Stimulated activated CD8-positive, alpha-beta memory T cell treated with anti-CD3 and anti-CD28 coated beads, Interleukin-7, amount 100 ng/mL, for 24 hours (primary cell): ENCODE measurements around the gene PIK3CG.

Experiments
- DNase-seq: peaks from one replicate; pipeline ENCODE4 v3.0.0-alpha.2; 2020; ENCODE audit warnings: low read depth

Gene PIK3CG

DNA sequence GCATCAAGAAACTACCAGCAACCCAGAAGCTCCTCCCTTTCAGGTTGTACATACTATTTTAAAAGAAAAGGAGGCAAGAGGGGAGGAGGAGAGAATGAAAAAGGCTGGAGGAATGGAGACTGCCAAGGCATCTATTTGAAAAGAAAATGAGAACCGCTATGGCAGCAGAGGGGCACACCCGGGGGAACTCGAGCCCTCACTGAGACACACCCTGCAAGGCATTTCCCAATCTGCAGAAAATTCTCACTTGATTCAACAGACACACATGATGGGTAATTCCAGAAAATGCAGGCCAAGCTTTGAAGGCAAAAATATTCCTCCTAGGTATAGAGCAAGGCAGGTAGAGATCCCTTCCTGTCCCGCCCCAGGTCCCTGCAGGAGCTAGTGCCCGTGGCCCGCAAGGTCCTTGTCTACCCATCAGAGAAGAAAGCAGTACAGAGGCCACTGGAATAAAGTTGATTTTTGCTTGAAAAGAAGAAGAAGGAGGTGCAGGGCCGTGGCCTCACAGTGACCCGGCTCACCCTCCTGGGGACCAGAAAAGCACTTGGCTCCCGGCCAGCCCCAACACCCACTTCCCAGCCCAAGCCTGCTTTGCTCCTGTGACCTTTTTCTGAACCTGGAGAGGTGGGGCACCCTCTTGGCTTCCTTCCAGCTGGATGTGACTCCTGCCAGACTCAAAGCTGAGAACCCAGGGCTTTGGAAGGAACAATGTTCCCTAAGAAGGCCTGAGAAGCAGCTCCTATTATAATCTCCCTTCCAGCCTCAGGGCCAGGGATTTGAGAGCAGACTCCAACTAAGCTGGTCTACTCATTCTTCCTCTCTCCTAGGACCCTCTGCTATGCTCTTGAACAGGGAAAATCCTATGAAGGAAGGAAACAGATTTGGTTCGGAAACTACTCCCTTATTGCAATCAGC is 6.2 kb upstream of the PIK3CG start:
- no peak for DNase-seq

DNA sequence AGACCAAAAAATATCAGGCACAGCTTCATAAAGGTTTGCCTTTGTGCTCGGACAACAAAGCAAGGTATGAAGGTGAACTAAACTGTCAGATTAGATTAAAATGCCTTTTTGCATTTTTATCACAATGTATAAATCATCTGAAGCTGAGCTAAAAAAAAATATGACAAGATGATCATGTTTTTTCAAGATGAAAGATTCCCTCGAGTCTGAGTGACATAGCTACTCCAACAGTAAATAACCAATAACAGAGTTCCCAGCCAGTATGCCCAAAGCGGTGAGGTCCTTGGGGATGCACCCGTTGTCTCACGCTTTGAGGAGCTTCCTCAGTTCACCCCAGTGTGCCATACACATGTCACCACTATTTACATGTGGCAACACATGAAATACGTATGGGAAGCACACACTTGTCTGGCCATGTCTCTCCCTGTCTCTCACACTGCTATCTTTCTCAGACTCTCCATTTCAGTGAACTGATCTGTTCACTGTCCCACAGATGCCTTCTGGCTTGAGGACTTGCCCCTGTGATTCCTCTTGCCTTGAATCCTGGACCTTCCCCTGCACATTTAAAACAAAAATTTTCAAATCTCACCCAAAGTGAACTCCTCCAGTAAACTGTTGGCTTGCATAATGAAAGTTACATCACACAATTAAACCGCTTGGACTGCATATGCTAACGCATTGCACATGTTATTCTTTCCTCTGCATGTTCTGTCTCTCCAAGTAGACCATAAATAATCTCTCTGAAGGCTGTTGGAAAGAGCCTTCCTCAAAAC is 2.6 kb upstream of the PIK3CG start:
- no peak for DNase-seq

DNA sequence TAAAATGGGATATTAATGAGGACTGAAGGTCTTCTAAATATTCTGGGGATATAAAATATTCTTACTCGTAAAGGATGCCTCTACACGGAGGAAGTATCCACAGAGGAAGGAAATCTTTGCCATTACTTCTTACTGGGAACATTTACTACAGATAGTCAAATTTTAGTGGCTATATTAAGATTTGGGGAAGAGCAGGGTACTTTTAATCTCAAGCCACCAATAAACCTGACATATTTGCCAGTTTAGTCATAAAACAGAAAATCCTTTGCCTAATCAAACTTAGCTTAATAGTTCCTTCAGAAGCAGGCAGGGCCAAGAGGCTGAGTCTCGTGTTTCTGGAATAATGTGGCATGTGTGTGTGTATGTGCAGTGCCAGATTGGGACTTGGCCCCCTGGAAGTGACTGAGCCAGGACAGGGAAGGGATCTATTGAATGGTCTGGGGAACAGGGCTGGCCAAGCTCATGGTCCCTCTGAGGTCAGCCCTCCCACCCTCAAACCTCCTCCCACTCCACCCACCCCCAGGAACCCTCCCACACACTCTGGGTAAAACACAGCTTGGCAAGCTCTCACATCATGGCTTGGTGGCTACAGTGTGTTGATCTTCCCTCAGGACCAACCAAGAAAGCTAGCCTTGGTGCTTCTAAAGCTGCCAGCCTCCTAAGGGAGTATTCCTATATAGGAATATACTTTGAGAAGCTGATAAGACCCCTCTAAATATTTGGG is 1.6 kb upstream of the PIK3CG start:
- DNase-seq: no peak

DNA sequence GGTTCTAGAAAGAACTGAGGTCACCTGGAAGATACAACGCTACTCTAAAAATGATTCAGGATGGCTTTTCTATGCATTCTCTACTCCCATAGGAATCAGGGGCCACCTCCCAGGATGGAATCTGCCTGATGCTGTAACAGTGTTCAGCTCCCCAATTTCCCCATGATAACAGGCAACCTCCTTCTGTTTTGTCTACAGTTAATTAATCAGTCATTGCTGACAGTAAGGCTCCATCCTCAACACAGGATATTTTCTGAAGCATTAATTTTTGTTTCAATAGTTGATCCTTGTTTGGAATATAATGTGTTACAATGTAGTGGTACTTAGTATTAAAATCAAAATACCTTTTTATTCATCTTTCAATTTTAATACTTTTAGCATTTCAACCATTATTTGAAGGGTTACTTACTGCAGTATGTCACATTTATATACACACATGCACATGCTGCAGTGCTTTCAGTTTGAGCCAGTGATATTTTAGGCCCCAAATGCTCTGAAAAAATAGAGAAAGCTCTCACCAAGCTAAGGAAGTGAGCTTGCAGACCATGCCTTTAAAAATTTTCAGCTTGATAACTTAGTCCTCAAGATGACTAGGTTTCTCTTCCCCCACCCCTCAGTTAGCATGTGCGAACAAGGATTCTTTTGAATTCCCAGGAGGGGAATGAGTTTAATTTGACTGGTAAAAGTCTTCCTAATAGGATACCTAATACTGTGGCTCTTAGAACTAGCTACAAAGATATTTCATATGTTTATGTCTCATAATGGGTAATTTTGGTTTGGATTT is 592 bp upstream of the PIK3CG start:
- DNase-seq: no peak

DNA sequence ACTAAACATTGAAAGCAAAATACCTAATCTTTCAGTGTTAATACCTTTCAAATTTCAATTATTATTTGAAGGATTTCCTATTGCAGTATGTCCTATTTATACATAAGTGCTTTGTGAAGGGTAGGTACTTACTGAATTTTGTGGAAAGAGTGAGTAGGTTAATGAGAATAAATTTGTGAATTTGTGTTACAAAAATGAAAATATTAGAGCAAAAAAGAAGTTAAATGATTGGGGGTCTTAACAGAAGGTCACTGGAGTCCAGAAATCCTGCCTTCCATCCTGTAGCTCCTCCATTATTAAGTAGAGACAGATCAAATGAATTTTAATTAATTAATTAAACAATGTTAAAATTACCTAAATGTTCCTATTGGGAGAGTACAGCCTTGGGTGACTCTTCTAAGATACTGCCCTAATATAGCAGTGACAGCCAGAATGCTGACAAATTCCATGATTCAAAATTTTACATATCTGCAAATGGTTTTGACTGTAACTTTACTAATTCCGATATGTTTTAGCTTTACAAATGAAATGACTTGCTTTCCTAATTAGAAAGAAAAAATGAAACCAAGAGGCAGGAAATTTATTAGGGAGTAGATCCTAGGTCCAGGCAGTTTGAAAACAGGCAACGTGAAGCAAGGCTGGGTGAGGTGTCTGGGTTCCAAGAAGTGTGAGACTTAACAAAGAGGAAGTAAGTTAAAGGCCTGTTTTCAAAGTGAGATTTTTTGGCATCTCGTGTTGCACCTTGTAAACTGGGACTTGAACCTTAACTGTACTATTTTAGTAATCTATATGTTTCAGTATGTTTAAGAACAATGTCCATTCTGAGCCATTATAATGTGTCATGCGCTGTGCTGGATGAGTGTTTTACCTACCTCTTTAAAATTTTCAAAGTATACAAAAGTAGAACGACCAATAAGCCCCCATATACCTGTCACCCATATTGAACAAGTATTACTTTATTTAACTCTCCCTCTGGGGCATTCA is 1.5 kb downstream of the PIK3CG start:
- no peak for DNase-seq

DNA sequence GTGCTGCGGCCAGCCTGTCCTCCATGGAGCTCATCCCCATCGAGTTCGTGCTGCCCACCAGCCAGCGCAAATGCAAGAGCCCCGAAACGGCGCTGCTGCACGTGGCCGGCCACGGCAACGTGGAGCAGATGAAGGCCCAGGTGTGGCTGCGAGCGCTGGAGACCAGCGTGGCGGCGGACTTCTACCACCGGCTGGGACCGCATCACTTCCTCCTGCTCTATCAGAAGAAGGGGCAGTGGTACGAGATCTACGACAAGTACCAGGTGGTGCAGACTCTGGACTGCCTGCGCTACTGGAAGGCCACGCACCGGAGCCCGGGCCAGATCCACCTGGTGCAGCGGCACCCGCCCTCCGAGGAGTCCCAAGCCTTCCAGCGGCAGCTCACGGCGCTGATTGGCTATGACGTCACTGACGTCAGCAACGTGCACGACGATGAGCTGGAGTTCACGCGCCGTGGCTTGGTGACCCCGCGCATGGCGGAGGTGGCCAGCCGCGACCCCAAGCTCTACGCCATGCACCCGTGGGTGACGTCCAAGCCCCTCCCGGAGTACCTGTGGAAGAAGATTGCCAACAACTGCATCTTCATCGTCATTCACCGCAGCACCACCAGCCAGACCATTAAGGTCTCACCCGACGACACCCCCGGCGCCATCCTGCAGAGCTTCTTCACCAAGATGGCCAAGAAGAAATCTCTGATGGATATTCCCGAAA is 2.7 kb downstream of the PIK3CG start:
- no peak for DNase-seq

DNA sequence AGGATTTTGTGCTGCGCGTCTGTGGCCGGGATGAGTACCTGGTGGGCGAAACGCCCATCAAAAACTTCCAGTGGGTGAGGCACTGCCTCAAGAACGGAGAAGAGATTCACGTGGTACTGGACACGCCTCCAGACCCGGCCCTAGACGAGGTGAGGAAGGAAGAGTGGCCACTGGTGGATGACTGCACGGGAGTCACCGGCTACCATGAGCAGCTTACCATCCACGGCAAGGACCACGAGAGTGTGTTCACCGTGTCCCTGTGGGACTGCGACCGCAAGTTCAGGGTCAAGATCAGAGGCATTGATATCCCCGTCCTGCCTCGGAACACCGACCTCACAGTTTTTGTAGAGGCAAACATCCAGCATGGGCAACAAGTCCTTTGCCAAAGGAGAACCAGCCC is 3.3 kb downstream of the PIK3CG start:
- no peak for DNase-seq

DNA sequence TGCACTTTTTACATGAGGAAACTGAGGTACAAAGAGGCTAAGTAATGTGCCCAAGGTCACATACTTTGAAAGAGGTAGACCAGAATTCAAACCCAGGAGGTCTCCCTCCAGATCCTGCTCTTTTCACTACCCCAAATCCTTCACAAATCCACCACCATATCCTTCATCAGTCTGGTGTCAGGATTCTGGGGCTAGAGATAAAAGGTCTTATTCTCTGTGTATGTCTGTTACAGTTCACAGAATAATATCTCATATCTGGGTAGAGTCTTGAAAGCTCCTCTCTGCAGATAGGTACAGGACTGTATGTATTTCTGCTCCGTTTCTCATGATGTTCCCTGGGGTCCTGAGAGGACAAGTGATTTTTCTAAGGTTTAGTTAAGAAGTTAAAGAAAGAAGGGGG is 4.9 kb downstream of the PIK3CG start:
- no peak for DNase-seq

DNA sequence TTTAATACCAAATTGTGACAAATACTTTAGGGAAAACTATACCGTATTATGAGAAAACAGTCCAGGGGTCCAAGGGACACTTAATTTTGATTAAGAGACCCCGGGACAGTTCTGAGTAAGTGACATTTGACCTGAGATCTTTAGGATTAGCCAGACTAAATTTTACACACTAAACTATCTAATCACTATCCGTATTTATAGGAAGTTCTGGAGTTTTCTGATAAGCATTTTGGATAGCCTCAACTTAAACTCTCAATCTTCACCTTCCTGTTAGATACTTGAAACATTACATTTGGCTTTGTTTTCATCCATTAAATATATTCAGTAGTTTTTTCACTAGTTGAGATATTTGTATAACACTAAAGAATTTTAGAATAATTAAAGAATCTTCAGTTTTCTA is 5.4 kb downstream of the PIK3CG start:
- DNase-seq: no peak

DNA sequence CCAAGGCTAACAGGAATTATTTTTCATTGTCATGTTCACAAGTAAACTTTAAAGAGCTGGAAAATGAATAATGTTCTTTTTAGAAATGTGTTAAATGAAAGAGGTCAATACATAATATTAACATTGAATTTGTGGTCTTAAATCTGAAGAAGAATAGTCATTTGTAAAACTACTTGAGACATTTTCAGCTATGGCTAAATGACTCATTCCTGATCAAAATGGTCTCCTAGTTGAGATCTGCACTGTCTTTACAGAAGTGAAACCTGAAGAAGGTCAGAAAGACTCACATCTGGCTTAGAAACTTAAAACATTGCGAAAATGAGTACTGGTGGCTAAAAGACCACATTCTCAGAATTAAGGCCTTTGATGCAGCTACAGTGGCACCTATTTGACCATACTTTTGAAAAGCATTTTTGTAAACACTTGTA is 5.9 kb downstream of the PIK3CG start:
- no peak for DNase-seq

DNA sequence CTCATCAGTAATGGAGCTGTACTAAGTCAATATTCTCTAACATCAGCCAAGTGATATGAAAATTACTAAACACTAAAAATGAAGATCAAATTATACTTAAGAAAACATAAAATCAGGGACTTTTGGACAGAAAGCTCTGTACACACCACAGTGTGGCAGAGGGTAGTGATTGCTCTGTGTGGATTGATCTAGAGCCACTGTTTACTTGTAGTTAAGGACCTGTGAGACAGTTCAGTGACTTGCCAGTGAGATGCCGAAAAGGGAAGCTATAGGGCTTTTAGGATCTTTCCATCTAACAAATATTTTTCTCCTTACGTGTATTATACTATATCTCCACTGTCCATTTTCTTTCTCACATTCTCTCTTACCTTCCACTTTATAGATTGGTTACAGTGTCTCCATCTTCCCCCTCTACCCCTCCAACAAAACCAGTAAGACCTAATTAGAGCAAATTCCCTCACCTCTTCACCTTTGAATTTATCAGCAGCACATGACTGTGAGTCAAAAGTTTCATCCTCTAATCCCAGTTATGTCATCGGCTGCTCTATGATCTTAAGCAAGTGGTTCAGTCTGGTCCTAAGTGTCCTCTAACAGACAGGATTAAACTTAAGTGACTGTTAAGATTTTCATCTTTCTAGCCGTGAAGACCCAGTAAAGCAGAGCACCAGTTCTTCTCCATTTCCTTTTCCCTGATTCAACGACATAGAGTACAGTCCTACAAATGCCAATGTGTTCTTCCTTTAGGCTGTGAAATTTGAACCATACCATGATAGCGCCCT is 6.9 kb downstream of the PIK3CG start:
- DNase-seq: no peak

DNA sequence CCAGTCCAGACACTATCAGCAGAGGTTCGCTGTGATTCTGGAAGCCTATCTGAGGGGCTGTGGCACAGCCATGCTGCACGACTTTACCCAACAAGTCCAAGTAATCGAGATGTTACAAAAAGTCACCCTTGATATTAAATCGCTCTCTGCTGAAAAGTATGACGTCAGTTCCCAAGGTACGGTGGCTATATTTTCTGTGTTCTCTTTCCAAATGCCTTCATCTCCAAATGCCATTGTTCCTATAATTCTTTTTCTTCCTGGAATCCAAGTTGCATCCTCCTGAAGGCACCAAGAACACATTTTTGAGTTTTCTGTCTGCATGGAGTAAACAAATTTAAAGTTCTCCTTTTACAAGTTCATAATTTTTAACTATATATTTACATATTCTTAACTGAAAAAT is 7.7 kb downstream of the PIK3CG start:
- DNase-seq: no peak

DNA sequence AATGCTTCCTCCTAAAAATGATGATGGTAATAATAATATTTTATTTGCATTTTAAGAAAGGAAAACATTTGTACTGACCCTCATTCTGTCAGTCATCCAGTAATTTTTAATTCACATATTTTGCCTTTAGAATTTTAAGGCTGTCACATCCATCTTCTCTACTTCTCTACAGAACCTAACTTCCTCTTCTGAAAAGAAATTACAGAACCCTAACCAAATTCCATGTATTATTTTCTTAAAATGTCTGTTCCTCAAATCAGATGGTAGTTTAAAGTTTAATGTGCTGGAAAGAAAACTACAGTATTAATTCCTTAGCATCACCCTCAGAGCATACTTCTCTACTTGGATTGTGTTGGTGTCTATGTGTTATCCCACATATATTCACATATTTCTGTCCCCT is 9.0 kb downstream of the PIK3CG start:
- no peak for DNase-seq

DNA sequence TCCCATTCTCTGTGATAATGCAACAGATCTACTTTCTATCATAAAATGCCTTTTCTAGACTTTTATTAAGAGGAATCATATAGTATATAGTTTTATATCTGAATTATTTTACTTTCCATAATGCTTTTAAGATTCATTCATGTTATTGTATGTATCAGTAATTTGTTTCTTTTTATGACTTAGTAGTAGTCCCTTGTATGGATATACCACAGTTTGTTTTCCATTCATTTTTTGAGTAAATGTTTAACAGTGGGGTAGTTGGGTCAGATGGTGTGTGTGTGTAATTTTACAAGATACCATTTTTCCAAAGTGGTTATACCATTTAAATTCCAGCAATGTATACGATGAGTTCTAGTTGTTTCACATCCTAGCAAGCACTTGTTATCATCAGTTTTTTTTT is 10.4 kb downstream of the PIK3CG start:
- DNase-seq: no peak

DNA sequence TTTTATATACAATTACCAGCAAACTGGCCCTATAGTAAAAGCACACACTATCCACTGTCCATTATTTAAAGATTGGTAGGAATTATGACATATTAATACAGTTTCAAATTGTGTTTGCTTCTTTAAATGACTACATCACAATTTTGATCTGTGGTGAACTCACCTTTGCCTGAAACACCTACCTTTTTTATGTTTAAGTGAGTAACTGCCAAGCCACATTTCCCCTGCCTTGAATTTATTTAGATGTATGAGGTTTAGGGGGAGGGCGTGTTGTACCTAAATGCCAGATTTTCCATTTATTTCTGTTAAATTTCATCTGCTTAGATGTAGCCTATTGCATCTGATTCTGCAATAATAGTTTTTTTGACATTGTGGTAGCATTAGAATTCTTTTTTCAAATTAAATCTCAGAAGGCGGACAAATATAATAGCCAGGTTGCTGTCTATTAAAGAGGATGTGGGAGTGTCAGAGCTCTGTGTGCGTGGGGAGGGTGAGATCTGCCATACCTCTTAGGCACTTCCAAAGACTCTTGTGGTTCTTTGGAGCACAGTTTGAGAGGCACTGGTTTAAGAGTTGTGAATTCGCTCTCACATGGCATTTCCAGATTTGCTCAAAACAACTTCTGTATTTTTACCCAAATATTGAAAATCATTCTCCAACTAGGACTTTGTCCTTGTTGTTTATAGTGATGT is 13.8 kb downstream of the PIK3CG start:
- DNase-seq: no peak

DNA sequence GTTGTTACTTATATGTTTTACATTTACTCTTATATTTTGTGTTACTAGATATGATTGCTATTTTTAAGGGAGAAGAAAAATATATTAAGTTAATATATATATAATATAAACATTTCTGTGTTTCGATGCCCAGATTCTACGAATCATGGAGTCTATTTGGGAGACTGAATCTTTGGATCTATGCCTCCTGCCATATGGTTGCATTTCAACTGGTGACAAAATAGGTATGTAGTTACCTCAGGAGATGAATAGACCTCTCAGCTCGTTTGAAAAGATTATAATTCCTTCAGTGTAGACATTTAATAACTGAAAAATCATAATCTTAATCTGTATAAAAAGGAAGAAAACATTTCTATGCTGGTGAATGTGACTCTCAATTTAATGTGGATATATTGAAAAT is 16.9 kb downstream of the PIK3CG start:
- no peak for DNase-seq

DNA sequence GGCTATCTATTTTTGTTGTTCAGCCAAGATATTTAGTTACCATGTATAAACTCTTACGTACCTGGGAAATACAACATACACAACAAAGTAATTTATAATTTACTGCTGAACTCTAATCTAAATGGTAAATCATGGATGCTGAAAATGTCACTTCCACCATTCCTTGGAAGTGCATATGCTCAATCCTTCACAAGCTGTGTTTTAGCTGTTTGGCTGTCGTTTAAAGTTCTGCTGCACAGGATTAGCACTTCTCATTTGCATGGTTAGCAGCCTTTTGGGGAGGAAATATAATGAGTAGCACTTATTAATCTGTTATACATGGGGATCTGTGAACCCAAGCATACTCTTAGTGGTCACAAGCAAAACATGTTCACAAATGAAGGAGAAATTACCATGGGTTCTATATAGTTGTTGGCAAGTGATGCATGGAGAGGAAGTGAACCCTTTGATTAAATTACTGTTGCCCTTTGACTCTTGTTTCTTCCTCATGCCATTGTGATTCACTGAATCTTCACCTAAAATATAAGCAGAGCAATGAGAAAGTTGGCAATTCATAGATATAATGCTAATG is 18.5 kb downstream of the PIK3CG start:
- DNase-seq: no peak

DNA sequence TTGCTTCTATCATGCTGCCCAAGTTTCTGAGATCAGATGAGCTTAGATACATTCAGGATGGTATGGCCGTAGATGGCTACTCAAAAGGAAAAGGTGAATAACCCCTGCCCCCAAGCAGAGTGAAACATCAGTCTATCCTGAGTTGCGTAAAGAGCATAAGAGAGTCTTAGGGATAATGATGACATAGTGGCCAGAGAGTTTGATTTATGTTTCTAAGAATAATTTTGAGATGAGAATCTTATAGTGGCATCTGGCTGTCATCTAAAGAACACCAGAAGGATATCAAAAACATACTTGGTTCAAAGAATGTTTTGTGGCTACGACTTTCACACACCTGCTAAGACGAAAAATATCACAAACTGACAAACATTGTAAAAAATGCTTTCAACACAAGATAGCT is 20.6 kb downstream of the PIK3CG start:
- no peak for DNase-seq
